HG03135 (cell line): ENCODE measurements around the gene CDRT15.
"Not testable (repeated sequence)": the region's sequence is repeated elsewhere in the genome, so short reads cannot be mapped to it uniquely, and the experiment has no call there.

Source experiments
- ATAC-seq: cut with Tn5 transposase; IDR thresholded peaks from one replicate; pipeline ENCODE4 v1.9.1; 2021; ENCODE audit warnings: mild to moderate bottlenecking, moderate library complexity; ENCODE audit not compliant: unreplicated experiment

The CDRT15 gene

DNA sequence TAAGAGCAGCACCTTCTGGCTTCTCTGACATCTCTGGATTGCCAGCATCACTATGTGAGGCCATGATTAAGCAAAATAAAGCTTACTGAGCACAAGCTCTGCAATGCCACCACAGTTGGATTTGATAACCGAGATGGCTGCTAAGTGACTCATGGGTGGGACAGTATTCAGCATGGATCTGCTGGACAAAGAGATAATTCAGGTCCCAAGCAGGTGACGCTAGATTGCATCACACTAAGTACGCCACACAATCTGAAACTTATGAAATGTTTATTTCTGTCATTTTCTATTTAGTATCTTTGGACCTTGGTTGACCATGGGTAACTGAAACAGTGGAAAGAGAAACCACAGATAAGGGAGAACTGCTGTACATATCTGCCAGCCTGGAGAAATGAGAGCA lies 27.4 kb downstream of the CDRT15 start:
- no peak for ATAC-seq

DNA sequence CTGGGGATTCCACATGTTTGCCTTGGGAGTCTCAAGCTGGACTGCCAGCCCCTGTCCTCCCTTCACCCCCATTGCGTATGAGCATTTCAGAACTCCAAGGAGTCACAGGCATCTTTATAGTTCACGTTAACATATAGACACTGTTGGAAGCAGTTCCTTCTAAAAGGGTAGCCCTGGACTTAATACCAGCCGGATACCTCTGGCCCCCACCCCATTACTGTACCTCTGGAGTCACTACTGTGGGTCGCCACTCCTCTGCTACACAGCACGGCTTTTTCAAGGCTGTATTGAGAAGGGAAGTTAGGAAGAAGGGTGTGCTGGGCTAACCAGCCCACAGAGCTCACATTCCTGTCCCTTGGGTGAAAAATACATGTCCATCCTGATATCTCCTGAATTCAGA lies 28.9 kb downstream of the CDRT15 start:
- no peak for ATAC-seq

DNA sequence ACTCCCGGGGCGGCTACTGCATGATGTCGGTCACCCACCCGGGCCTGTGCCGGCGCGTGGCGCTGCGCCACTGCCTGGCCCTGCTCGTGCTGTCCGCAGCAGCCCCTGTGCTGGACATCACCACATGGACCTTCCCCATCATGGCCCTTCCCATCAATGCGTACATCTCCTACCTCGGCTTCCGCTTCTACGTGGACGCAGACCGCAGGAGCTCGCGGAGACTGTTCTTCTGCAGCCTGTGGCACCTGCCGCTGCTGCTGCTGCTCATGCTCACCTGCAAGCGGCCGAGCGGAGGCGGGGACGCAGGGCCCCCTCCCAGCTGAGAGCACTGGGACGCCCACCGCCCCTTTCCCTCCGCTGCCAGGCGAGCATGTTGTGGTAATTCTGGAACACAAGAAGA lies 29.8 kb downstream of the CDRT15 start:
- ATAC-seq: no peak

DNA sequence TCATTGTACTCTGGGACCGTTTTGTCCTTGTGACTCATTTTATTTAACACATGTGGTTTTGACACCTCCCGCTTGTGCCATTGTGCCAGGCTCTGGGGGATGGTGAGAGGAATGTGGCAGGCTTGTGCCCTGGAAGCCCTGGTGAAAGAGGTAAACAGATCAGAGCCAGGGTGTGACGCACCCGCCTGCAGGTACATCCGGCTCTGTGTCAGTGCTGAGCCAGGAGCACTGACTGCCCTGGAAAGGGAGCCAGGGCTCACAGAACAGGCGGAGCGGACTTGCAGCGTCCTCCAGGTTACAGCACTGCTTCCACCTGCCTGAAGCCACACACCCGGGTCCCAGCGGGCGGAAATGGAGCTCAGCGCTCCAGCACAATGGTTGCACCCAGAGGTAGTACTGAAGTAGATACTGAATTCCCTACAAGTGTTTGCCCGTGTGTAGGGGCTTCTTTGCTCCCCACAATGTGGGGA lies 30.6 kb downstream of the CDRT15 start:
- no peak for ATAC-seq

DNA sequence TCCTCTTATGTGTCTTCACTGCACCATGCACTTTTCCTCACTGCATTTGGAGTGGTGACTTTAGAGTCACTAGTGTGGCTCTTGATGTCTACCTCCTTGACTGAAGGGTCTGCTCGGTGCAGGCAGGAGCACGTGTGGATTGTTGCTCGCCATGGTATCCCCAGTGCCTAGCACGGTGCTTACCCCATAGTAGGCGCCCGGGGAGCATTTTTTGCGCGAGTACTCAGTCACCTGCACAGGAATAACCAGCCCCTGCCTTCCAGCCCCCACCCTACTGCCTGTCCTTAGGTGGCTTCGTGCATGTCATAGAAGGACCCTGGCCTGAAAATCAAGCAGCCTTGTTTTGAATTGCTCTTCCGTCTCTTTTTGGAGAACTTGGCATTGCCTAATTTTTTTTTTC lies 31.3 kb downstream of the CDRT15 start:
- ATAC-seq: no peak

DNA sequence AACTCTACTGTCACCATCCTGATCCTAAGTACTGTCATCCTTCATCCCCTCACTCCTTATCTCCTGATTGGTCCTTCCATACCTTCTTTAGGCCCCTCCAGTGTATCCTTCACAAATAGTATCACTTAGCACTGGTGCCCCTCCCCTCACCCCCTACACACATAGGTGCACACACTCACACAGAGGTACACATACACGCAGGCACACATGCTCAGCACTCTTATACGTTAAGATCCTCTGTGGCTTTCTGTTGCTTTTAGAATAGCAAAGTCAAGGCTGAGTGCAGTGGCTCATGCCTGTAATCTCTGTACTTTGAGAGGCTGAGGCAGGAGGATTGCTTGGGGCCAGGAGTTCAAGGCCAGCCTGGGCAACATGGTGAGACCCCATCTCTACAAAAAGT lies 32.1 kb downstream of the CDRT15 start:
- ATAC-seq: no peak

DNA sequence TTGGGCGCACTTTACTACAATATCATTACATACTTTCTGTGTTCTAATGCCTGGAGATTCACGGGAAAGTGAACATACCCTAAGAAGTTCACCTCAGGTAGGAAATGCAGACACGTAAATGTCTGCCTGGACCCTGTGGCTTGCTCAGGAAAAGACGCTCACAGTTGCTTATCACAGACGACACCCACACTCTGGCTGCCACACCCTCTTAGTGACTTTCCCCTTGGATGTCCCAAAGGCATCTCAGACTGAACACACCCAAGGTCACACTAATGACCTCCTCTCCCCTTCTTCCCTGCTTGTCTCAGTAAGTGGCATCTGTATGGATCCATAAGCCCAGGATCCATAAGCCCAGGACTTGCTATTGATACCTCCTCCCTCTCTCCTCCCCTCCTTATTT lies 32.6 kb downstream of the CDRT15 start:
- no peak for ATAC-seq

DNA sequence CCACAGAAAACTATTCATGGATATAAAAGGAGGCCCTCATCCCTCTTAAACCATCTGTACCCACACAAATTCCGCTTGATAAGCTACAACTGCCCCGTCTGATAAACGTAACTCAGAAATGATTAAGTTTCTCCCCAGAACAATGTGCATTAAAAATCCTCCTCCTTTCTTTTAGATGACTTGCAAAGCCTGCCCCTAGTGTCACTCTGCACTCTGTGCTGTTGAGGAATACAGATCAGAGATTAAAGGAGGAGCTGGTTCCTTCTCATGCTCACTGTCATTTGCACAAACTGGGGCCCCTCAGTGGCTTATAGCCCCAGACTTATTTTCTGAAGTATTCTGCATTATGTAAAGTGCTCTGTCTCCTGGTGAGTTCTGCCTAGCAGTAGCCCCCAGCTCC lies 33.3 kb downstream of the CDRT15 start:
- ATAC-seq: no peak

DNA sequence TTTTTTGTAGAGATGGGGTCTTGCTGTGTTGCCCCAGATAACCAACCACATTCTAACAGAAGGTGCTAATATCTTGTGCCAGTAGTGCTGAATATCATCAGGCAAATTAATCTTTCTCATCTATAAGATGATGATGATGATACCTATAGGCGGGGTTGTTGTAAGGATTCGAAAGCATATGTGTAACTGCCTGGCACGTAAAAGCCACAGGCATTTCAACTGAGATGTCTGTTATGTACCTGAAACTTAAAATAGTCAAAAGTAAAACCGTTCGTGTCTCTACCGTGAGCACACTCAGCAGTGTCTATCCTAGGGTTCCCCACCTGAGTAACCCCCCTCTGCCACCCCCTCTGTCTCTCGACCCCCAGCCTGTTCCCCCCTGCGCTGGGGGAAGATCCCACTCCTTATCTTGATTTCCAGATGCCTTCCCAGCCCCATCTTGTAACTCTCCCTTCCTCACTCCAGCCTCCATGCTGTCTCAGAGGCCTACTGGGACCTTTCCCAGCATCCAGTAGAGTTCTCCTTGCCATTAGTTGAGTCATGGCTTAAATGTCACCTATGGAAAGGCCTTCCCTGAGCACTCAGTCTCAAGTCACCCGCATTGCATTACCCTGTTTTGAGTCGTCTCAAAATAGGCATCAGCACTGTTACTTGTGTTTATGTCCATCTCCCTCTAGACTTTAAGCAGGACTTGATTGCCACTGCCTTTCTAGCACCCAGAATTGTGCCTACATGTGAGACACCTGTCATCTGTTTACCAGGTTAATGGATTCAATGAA lies 34.1 kb downstream of the CDRT15 start:
- ATAC-seq: no peak

DNA sequence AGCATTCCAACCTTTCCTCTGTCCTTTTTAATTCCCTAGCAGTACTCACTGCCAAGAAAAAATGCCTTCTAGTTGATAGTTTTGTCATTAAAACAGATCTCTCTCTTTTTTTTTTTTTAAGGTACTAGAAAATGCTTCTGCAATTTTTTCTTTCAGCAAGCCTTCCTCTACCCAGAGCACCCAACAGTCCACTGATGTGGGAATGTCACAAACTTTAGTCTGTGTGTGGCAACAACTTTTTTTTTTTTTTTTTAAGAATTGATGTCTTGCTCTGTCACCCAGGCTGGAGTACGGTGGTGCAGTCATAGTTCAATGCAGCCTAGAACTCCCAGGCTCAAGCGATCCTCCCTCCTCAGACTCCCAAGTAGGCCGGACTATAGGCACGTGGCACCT lies 34.7 kb downstream of the CDRT15 start:
- ATAC-seq: no peak

DNA sequence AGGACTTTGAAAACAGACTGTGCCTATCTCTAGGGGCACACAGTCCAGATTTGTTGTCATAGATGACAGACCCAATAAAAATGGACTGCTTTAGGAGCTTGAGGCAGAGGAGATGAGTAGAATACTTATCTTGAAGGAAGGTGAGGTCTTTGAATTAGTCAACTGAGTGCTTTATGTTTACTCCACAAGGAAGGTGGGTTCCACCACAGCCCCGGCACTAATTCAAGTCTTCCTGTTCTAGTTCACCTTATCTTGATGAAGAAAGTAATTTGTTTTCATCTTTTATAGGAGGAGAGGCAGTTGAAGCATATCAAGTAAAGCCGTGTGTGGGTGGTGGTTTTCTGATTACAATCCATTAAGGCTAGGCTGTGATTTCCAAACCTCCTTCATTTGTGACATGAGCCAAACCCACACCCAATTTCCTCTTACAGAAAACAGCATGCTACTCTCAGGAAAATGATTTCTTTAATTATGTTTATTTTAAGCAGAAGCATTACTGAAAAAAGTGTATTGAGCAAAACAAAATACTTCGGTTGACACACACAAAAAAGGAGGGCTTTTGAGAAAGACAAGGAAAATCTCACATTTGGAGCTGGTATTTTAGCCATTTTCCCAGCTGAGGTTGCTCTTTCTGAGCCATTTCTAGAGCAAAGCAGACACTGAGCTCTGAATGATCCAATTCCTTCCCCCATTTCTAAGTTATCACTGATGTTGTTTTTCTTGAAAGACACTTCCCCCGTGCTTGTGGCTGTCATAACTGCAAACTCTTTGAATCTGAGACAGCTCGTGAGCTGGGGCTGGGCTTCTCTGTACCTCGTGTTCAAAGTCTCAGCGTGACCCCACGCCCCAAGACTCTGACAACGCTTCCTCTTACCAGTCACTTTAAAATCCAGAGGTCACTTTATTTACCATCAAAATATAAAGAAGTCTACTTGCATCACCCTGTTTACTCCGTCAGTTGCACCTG lies 35.4 kb downstream of the CDRT15 start:
- no peak for ATAC-seq

DNA sequence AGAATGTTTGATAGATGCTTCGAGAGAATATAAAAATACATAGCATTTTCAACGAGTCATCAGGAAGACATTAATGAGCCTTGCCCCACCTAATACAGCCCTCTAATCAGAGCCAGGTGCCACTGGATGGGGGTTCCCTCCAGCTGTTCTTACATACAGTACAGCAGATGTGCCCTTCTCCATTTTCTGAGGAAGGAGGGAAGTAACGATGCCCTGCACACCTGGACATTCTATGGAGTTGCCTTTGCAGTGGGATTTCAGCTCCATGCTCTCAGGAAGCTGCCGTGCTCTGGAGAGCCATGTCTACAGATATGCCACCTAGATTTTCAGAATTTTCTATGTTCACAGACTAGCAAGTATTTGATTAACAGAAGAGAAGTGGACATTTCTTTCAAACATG lies 36.3 kb downstream of the CDRT15 start:
- ATAC-seq: no peak

DNA sequence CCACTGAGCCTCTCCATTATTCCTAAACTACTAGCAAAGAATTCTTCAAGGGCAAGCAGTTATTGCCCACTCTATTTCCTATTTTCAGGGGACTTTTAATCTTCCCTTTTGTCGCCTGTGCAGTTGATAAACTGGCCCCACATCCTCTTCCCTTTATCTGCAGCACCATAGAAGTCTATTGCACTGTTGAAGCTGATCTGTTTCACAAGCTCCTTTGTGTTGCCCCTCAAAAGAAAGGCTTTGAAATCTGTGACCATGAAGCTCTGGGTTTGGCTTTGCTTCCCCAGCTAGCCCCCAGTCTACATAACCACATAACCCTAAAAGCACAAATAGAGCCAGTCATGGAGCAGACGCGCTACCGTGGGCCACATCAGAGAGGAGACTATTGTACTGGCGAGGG lies 37.1 kb downstream of the CDRT15 start:
- no peak for ATAC-seq

DNA sequence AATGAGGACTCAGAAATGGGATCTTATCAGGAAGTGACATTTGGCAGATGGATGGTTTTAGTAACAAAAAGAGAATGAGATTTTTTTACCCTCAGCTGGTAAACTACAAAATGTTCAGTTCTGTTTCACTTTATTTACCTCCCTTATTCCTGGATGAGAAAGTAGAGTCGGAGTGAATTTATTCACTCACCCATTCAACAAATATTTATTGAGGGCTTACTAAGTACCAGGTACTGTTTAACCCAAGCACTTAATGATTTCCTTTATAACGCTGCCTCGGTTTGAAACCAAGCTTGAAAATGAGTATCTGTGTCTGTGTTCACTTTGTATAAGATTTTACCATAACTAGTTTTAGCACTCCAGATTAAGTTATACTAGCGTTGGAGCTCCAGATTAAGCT lies 38.1 kb downstream of the CDRT15 start:
- no peak for ATAC-seq

DNA sequence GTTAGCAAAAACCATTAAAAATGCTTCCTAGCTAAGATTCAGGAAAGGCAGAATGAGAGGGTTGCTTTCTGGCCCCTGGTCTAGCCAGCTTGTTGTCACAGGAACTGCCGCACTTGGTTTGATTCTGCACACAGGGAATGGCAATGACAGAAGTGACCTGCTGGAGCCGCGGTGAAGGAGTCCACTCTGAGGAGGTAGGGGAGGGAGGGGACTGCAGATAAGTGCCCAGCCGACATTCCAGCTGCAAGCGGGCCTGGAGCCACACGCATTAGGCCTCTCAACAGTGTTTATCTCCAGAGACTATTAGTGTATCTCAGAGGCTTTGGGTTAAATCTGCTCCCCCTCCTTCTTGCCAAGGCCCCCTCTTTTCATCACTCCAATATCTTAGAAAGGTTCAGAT lies 38.6 kb downstream of the CDRT15 start:
- no peak for ATAC-seq

DNA sequence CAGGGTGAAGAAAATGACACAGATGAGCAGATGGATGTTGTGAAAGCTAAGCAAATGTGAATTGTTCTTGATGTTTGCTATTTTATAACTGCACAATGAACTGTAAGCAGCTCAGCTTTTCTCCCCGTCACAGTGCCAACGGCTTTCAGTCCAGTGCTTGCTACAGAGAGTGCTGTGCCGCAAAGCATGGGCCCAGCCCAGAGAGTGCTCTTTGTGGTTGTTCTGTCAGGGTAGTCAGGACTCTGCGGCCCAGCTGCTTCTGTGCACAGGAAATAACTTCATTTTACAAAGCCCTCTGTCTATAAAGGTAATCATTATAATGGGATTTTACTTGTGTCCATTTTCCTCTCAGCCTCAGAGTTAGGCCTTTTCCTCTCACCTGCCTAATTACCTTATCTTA lies 39.1 kb downstream of the CDRT15 start:
- ATAC-seq: no peak

DNA sequence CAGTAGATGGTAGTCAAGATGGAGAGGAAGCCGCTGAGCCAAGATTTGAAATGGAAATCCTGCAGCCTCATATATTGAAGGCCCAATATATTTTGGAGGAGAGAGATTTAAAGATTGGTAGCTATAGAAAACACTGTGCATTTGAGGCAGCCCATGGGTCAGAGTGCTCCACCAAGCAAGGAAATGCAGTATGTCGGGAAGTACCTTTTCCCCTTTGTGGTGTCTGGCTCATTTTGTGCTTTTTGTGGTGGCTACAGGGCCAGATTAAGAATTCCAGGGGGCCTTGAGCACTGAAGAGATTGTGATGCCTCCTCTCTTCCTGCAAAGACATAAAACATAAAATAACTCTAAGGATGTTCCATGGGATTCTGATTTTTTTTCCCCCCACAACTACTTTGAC lies 39.6 kb downstream of the CDRT15 start:
- ATAC-seq: no peak

DNA sequence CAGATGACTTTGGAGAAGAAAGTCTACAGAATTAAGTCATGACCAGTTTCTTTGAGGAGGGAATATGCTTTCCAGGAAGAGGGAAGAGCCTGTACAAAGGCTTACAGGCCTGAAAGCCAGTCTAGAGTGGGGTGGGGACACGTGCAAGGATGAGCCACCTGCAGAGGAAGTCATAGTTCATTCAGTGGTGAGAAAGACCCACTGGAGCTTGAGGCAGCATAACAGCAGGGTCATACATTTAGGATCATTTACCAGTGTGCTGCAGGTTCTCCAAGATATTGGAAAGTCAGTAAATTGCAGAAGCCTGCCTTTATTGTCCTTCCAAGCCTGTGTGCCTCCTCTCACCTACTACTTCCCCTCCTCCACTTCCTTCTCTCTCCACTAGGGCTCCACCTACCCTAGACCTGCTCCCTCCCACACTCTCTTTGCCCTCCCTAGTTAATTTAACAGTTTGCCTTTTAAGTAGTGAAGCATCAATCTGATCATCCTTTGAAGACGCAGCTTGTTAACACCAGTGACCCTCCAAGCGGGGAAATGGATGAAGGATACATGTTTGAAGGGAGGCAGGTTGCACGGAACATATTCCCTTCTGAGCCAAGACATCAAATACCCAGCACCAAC lies 40.2 kb downstream of the CDRT15 start:
- no peak for ATAC-seq

DNA sequence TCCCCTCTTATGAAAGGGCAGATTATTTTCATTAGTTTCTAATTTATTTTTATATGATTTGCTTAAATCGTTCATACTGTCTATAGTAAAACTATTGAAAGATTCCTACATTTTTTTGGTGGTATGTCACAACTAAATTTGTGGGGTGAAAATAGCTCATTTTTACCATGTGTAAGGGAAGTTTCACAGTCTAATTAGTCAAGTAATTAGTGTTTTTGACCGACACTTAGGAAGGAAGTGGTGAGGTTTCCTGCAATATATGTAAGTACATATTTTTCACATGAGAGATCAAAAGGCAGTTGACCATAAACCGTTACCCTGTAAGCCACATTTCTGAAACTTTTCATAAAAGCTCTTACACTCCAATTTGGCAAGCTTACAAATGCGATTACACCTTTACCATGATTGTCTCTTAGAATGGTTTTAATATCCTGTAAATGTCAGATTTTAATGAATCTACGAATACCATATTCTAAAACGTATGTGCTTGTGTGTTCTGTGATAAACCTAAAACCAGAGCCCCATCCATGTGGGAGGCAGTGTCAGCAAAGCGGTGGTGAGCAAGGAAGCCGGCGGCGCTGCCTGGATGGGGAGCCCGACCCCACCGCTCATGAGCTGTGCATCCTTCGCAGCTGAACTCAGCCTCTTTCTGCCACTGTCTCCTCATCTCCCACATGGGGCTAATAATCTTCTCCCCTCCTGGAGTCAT lies 43.9 kb downstream of the CDRT15 start:
- ATAC-seq: not testable (repeated sequence)

DNA sequence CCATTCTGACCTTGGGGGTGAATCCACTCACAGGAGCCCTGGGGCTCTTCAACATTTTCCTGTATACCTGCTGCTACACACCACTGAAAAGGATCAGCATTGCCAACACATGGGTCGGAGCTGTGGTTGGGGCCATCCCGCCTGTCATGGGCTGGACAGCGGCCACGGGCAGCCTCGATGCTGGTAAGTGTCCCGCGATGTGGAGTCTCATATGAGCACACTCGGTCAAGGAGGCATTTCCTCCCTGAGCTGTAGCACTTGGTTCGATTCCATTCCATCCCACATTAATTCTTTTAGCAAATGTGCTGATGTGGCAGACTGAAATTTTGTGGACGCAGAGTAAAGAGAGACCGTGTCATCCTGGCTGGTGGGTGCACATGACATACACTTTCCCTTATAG lies 44.6 kb downstream of the CDRT15 start:
- not testable (repeated sequence) for ATAC-seq

DNA sequence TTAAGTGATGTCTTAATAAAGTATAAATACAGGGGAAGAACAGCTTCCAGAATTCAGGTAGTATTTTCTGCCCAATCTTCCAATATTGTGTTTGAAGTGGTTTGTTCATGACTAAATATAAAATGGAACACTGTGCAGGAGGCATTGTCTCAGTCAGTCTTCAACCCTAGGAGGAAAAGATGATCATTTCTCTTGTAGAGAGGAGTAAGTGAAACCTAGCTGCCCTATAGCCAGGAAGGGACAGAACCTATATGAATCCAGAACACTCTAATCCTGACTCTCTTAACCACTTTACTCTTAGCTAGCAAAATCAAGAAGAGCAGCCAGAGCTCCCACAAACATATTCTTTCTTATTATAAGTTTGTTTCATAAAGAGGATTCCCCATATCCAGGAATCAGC lies 45.2 kb downstream of the CDRT15 start:
- ATAC-seq: not testable (repeated sequence)
